ENCODE results near the gene CBX4.
"Not testable (repeated sequence)": the region's sequence is repeated elsewhere in the genome, so short reads cannot be mapped to it uniquely, and the experiment has no call there.

The CBX4 gene

DNA sequence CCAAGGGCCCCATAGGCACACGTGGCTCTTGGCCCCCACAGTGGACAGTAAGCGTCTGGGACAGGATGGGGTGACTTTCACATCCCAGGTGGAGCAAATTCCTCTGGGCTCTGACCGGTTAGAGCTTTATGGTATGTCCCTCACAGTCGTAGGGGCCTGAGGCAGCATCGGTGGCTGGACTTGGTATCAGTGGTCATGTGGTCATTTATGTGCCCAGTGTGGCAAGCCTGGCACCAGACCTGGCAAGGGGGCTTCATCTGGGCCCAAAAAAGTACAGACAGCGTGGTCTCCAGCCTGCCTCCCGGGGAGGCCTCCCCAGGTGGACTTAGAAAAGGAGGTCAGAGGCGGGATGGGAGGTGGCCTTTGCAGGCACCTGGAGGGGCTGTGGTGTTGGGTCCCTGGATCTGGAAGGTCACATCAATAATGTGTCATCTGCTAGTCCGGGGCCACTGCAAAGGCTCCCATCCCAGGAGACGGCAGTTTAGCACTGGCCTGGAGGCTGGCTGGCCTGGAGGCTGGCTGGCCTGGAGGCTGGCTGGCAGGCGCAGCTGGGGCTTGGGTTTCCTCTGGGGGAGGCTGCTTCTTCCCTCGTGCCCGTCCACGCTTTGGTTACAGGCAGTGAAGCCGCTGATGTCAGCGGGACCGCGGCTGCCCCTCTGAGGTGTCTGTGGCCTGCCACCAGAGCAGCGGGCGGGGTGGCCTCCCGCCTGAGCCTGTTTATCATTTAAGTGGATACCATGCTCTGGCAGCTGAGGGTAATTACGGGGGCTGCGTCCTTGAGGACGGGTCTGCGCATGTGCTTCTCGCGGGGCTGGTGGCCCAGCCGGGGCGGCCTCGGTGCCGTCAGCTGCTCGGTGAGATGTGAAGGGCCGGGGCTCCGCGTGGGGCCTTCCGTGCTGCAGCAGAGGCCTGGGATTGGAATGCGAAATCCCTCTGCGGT, 20.7 kb upstream of the CBX4 start:
- no peak for DNase-seq

- DNase-seq, result no peak
Measured at GRCh38 chr17:79857095-79857494, 17.9 kb upstream of the CBX4 start.

DNA sequence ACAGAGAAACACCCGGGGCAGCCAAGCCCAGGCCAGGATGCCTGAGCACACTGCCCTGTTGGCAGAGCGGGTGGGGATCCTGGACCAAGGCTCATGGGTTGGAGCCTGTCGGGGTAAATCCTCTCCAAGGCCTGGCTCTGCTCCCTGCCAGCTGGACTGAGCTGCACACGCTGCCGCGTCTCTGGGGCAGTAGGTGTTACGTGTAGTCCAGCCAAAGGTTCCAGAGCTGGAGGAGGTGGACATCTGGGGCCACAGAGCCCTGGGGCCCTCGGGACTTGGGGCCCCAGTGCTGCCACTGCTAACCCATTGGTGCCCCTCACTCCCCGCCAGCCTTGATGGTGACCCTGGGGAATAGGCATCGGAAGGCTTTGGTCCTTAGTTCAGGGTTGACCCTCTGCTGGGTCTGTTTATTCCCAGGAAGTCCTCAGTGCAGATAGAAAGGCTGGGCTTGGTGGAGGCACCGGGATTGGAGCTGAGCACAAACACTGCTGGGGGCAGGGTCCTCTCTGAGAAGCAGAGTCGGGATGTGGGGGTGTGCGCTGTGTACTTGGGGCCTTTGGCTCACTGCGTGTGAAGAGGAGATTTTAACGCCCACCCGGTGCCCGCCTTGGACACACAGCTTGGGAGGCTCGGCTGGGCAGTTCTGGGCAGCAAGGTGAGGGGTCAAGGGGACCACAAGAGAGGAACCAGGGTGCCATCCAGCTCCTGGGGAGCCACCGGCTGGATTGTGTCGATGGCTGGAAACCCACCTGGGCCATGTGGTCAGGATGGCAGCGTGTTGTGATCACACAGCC, 16.3 kb upstream of the CBX4 start:
- DNase-seq, result no peak

DNA sequence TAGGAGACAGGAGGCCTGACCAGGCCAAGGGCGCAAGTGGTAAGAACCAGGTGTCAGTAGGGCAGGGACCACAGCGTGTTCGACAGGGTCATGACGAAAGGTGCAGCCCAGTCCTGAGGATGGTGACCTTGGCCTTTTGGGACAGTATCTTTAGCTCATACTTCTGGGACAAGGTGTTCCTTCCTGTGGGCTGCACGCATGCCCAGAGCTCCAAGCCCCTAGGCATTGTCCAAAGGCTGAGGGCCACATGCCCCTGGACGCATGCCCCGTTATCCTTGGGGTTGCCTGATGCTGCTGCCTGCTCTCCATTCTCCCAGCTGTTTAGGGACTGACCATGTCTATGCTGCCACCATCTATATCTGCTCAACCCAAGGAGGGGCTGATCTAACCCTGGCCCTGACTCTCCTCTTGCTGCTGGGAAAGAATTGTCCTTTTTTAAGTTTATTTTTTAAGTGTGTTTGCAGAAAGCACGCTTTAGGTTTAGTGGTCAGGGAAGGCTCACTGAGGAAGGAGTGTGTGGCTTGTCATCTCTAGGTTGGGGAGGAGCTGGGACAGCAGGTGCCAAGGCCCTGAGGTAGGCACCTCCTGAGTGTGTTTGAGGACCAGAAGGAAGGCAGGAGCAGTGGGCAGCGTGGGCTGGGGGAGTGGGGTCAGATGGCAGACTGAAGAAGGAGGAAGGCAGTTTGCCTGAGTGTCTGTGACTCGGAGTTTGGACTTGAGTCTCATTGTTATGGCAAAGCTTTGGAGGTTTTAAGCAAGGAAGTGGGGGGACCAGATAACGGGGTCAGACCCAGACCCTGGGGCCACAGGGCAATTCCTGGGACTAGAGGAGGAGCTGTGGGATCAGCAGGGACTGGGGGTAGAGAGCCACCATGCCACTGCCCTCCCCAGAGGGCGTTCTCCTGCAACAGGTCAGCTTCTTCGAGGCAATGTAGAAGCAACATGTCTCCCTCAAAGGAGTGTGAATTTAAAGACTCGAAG, 15.1 kb upstream of the CBX4 start:
- no peak for DNase-seq

DNA sequence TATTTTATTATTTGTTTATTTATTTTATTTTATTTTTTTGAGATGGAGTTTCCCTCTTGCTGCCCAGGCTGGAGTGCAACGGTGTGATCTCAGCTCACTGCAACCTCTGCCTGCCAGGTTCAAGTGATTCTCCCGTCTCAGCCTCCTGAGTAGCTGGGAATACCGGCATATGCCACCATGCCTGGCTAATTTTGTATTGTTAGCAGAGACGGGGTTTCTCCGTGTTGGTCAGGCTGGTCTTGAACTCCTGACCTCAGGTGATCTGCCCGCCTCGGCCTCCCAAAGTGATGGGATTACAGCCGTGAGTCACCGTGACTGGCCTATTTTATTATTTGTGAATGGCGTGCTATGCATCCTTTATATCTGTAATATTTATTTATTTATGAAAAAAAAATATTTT, 13.9 kb upstream of the CBX4 start:
- not testable (repeated sequence) for DNase-seq

DNA sequence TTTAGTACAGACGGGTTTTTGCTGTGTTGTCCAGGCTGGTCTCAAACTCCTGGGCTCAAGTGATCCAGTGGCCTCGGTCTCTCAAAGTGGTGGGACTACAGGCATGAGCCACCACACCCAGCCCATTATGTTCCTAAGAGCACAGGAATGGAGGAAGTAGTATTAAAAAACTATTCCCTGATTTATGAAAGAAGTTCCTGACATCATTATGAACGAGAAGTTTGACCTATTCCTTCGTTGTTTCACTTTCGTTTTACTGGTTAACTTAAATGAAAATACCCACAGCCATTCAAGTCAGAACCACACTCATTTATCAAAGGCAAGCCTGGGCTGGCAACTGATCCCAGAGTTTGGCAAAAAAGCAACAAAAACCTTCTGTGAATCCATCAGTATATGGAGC, 13.5 kb upstream of the CBX4 start:
- no peak for DNase-seq

- DNase-seq, result peak; percentile 34
Measured at GRCh38 chr17:79851461-79851817, 12.2 kb upstream of the CBX4 start.

GRCh38 chr17:79850571-79851460, 11.6 kb upstream of the CBX4 start:
- DNase-seq, result no peak

DNA sequence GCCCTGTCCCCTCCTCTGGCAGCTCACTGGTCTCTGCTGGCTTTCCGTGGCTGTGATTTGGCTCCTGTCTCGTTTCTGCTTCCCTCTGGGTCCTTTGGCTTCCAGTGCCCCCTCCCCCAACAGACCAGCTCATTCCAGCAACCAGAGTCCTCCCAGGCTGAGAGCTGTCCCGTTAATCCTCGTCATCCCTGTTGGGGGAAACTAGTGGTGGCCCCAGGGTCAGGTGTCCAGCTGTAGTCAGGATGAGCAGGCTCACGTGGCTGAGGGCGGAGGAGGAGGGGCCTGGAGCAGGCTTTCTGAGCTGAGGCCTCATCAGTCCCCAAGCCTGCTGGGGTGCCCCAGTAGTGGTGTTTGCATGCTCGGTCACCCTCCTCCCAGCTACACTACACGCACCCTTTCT, 10.7 kb upstream of the CBX4 start:
- no peak for DNase-seq

DNA sequence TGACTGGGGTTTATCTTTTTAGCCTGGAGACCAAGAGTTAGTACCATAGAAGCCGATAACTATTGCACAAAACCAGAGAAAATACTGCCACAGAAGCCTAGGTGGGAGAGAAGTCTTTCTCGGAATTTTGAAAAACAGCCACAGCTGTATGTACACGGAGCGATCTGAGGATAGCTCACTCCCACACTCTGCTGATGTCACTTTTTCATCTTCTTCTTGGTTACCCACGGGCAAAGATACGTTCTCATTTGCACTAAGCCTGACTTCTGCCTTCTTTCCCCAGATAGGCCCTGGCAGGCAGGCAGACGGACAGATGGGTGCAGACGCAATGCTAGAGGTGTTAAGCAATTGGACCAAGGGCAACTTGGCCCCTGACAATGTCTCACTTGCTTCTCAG, 9.1 kb upstream of the CBX4 start:
- DNase-seq, result no peak

- DNase-seq, result no peak
Measured at GRCh38 chr17:79847698-79848369, 8.6 kb upstream of the CBX4 start.

DNA sequence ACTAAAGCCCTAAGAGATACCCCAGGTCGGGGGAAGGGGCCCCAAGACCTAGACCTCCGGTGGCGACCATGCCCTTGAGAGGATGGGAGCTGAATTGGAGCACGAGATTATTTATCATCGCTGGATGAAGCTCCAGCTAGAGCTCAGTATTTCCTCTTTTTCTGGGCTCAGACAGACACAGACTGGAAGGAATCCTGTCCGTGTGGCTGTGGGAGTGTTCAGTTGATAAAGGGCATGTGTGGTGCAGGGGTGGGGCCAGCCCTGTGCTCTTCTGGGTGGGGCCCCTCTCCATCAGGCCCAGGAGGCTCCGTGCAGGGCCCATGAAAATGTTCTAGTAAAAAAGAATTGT, 6.3 kb upstream of the CBX4 start:
- DNase-seq, result no peak

DNA sequence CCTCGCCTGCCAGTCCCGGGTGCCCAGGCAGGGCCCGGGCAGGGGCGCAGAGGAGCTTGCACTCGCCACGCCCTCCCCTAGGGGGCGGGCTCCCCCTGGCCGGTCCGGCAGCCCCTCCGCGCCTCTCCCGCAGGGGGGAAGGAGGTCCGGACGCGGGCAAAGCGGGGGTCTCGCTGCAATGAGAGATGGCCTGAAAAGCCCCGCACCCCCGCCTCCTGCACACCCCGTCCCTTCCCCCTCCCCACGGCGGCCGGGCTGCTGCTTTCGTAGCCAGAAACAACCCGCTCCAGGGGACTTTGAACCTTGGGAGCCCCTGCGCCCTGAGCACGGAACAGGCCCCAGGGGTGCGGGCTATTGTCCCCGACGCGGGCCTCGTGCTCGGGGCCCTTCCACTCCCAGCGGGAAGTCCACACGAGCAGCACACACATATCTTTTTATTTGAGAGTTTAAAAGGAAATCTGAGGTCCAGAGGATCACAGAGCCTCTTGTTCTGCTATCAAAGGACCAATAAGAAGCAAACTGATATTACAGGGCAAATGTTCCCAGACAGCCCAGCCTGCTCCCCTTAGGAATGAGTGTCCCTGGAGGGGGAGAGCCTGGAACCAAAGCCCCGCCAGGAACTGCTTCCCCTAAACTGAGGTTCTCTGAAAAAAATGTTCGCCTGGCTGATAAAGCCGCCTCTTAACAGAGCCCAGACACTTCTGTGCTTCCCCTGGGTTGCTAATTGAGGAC, 5.8 kb upstream of the CBX4 start:
- DNase-seq, result no peak

GRCh38 chr17:79843816-79844800, 4.9 kb upstream of the CBX4 start:
- no peak for DNase-seq

GRCh38 chr17:79843474-79843815, 4.2 kb upstream of the CBX4 start:
- DNase-seq, result no peak

DNA sequence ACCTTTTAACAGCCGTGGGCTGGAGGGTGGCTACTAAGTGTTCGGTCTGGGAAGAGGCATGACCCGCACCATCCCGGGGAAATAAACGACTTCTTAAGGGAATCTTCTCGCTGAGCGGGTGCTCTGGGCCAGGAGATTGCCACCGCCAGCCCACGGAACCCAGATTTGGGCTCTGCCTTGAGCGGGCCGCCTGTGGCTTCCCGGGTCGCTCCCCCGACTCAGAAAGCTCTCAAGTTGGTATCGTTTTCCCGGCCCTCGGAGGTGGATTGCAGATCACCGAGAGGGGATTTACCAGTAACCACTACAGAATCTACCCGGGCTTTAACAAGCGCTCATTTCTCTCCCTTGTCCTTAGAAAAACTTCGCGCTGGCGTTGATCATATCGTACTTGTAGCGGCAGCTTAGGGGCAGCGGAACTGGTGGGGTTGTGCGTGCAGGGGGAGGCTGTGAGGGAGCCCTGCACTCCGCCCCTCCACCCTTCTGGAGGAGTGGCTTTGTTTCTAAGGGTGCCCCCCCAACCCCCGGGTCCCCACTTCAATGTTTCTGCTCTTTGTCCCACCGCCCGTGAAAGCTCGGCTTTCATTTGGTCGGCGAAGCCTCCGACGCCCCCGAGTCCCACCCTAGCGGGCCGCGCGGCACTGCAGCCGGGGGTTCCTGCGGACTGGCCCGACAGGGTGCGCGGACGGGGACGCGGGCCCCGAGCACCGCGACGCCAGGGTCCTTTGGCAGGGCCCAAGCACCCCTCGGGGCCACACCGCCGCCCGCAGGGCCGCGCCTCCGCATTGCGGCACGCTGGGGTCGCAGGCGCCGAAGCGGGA, 3.6 kb upstream of the CBX4 start:
- DNase-seq, result no peak

DNA sequence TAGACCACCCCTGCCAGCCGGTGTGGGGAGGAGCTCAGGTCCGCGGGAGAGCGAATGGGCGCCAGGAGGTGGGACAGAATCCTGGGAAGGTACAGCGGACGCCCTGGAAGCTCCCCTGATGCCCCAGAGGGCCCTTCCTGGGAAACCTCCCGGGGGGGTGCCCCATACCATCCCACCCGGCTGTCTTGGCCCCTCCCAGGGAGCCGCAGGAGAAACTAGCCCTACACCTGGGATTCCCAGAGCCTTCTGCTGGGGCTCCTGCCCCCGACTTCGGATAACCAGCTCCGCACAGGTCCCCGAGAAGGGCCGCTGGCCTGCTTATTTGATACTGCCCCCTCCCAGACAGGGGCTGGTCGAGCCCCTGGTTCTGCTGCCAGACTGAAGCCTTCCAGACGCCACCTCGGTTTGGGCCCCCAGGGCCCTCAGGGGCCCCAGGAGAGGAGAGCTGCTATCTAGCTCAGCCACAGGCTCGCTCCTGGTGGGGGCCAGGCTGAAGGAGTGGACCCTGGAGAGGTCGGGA, 3.0 kb upstream of the CBX4 start:
- no peak for DNase-seq

- DNase-seq, result no peak
Measured at GRCh38 chr17:79841369-79842135, 2.3 kb upstream of the CBX4 start.
